Activated CD8-positive, alpha-beta memory T cell treated with anti-CD3 and anti-CD28 coated beads, Interleukin-2, amount 10 ng/mL, durations not matched to agents 7 days and 5 days (primary cell): ENCODE results near the gene ARL4D. TPM values are rescaled to one million over a fixed set of nuclear protein-coding genes. Genes with fewer than 3 reads are reported as not detected.
"Not testable (repeated sequence)": the region's sequence is repeated elsewhere in the genome, so short reads cannot be mapped to it uniquely, and the experiment has no call there.

Source experiments
- ATAC-seq: fragments of 150-1000 bp; cut with Tn5 transposase; one replicate; pipeline ENCODE4 v1.10.0; 2021; ENCODE audit warnings: moderate library complexity
- CTCF ChIA-PET: fragments of 350-600 bp; sonication (Branson Sonifier 250); formaldehyde crosslinking; loops from one replicate; lab custom pipeline; 2021; ENCODE audit warnings: antibody characterized with exemption; lab: Charles Lee
- DNase-seq: peaks from one replicate; pipeline ENCODE4 v3.0.0-alpha.2; 2020
- H3K27ac Mint-ChIP-seq: one replicate; pipeline ENCODE4 v1.8.0; 2021; ENCODE audit warnings: mild to moderate bottlenecking, mixed read lengths
- H3K27me3 Mint-ChIP-seq: one replicate; pipeline ENCODE4 v1.8.0; 2021; ENCODE audit warnings: mixed read lengths
- H3K36me3 Mint-ChIP-seq: one replicate; pipeline ENCODE4 v1.8.0; 2021; ENCODE audit warnings: mild to moderate bottlenecking, mixed read lengths
- H3K4me1 Mint-ChIP-seq: one replicate; pipeline ENCODE4 v1.8.0; 2021; ENCODE audit warnings: mixed read lengths
- H3K4me3 Mint-ChIP-seq: one replicate; pipeline ENCODE4 v1.8.0; 2021; ENCODE audit warnings: mild to moderate bottlenecking, moderate library complexity, mixed read lengths
- H3K9me3 Mint-ChIP-seq: one replicate; pipeline ENCODE4 v1.8.0; 2022; ENCODE audit warnings: low read depth, mixed read lengths
- total RNA-seq, 2 experiments: library from RNA; stranded (reverse); gene quantifications; one replicate each; pipeline ENCODE4 v1.2.3, GENCODE V29; 2021

The ARL4D gene
- total RNA-seq, 2 experiments from 2014 or later = 2.5 to 3.2 TPM

DNA sequence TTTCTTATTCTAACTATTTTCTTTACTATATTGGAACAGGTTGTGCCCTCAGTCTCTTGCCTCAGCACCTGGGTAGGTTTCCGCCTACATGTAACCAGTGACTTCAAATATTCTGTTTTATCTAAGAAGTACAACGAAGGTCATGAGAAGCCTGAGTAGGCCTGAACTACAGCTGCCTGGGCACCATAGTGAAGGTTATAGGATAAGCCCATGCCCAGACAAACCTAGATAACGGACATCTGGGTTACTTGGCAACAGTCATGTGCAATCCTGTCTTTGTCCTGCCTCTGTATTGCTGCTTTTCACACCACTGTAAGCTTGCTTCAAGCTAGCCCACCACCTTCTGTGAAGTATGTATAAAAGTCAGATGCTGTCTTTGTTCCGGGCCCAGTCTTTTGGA is 25.4 kb upstream of the ARL4D start:
- Mint-ChIP-seq H3K4me3 (no peak overlapping the region), H3K27ac (no peak overlapping the region), H3K36me3 (peaks cover 1% of the 10 kb centered on the region), H3K27me3 (no peaks in the 10 kb centered on the region), H3K4me1 (peaks cover 27% of the 10 kb centered on the region), H3K9me3 (no peaks in the 10 kb centered on the region)
- CTCF ChIA-PET = interaction anchor here (1.0 to 1.5 kb wide), 3 partner anchors 15 to 111 kb away, joined by 3 to 4 read pairs (median 4); partner anchors contain the start of gene DHX8
- ATAC-seq = no peak
- DNase-seq = no peak

- Mint-ChIP-seq H3K4me1 (peaks cover 17% of the 10 kb centered on the region), H3K4me3 (peak overlapping the region; percentile 35), H3K36me3 (peaks cover 10% of the 10 kb centered on the region), H3K27ac (peak overlapping the region; percentile 33)
- DNase-seq, H3K9me3 Mint-ChIP-seq, H3K27me3 Mint-ChIP-seq, ATAC-seq: not testable (repeated sequence)
- CTCF ChIA-PET = interaction anchor here (1.0 to 1.4 kb wide), 2 partner anchors 18 to 108 kb away, joined by 3 to 6 read pairs; partner anchors contain the start of gene DHX8
Measured at GRCh38 chr17:43375915-43376314, 22.9 kb upstream of the ARL4D start.

DNA sequence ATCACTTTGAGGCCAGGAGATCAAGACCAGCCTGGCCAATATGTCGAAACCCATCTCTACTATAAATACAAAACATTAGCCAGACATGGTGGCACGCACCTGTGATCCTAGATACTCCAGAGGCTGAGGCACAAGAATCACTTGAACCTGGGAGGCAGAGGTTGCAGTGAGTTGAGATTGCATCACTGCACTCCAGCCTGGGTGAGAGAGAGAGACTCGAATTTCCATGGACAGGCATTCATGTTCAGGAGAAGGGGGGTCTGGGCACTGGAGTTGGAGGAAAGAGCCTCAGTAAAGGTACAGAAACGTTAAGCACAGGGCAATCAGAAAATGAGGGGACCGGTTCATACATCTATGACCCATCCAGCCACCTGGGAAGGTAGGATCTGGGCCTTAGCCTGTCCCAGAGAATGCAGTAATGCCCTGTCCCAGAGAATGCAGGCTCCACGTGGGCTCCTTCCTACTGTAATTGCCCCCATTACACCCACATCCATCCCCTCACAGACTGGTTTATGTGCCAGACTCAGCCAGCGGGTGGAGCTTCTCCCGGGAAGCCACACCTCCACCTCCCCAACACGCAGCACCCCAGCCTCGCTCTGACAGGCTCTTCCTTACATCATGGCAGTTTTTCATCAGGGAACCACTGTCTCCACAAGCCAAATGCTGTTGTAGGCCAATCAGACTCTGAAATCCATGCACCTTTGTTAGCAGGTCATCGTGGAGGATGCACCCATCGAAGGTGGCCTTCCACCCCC is 21.6 kb upstream of the ARL4D start:
- Mint-ChIP-seq H3K4me3 (no peak overlapping the region), H3K36me3 (peaks cover 11% of the 10 kb centered on the region), H3K4me1 (peaks cover 12% of the 10 kb centered on the region), H3K27ac (no peak overlapping the region), H3K9me3 (peaks cover 10% of the 10 kb centered on the region), H3K27me3 (no peaks in the 10 kb centered on the region)
- ATAC-seq (no peak), DNase-seq (no peak)
- CTCF ChIA-PET = interaction anchor here (0.7 to 1.4 kb wide), 3 partner anchors 17 to 369 kb away, joined by 3 to 6 read pairs (median 3); partner anchors contain the start of gene DHX8

GRCh38 chr17:43378766-43379165 is 20.0 kb upstream of the ARL4D start:
- Mint-ChIP-seq H3K36me3 (peaks cover 11% of the 10 kb centered on the region), H3K4me1 (peaks cover 11% of the 10 kb centered on the region), H3K27me3 (no peaks in the 10 kb centered on the region), H3K27ac (no peak overlapping the region), H3K9me3 (peaks cover 10% of the 10 kb centered on the region), H3K4me3 (no peak overlapping the region)
- ATAC-seq (no peak), DNase-seq (no peak)
- CTCF ChIA-PET = interaction anchor here (0.8 kb wide), 2 partner anchors 13 to 105 kb away, joined by 3 read pairs; partner anchors contain the start of gene DHX8

DNA sequence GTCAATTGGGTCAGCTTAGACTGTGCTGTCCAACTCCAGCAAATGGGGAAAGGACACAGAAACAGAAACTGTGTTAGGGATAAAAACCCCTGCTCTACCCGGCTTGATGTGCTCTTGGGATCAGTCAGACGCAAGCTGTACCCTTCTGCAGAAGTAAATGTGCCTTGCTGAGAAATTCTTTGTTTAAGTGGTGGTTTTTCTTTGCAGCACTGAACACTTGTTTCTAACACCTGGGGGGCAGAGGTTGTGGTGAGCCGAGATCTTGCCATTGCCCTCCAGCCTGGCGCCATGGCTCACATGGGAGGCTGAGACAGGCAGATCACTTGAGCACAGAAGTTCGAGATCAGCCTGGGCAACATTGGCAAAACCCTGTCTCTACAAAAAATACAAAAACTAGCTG is 18.5 kb upstream of the ARL4D start:
- no peaks in the 10 kb centered on the region for H3K27me3 Mint-ChIP-seq
- H3K9me3 Mint-ChIP-seq = peaks cover 10% of the 10 kb centered on the region
- H3K4me3 Mint-ChIP-seq = no peak overlapping the region
- no peak overlapping the region for H3K27ac Mint-ChIP-seq
- DNase-seq = no peak
- CTCF ChIA-PET = interaction anchor here (0.6 to 1.8 kb wide), 2 partner anchors 14 to 742 kb away, joined by 4 to 5 read pairs; no protein-coding TSS in a partner anchor
- H3K36me3 Mint-ChIP-seq = peaks cover 9% of the 10 kb centered on the region
- H3K4me1 Mint-ChIP-seq = peaks cover 8% of the 10 kb centered on the region
- ATAC-seq = no peak

- H3K27ac Mint-ChIP-seq = no peak overlapping the region
- H3K4me1 Mint-ChIP-seq = no peaks in the 10 kb centered on the region
- H3K27me3 Mint-ChIP-seq = no peaks in the 10 kb centered on the region
- H3K36me3 Mint-ChIP-seq = peaks cover 9% of the 10 kb centered on the region
- H3K4me3 Mint-ChIP-seq = no peak overlapping the region
- ATAC-seq (no peak), DNase-seq (no peak)
- H3K9me3 Mint-ChIP-seq = peaks cover 10% of the 10 kb centered on the region
- CTCF ChIA-PET = no interaction called here
Measured at GRCh38 chr17:43381204-43381603, 17.6 kb upstream of the ARL4D start.

- H3K4me3 Mint-ChIP-seq = no peak overlapping the region
- no peak overlapping the region for H3K27ac Mint-ChIP-seq
- CTCF ChIA-PET = no interaction called here
- peaks cover 10% of the 10 kb centered on the region for H3K9me3 Mint-ChIP-seq
- DNase-seq (no peak), ATAC-seq (no peak)
- H3K36me3 Mint-ChIP-seq = peaks cover 9% of the 10 kb centered on the region
- no peaks in the 10 kb centered on the region for H3K27me3 Mint-ChIP-seq
- no peaks in the 10 kb centered on the region for H3K4me1 Mint-ChIP-seq
Measured at GRCh38 chr17:43381621-43382020, 17.2 kb upstream of the ARL4D start.

DNA sequence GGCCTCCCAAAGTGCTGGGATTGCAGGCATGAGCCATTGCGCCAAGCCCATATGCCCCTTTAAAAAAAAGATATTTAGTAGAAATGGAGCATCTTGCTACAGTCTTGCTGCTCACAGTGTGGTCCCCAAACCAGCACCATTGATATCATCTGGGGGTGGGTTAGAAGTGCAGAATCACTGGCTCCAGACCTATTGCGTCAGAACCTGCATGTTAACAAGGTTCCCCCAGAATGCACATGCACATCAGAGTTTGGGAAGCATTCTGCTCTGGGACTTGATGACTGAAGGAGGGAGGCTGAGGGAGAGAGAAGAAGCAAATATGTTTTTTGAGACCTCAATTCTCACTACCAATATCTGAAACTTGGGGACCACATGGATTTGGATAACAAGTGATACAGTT is 16.0 kb upstream of the ARL4D start:
- no peak overlapping the region for H3K27ac Mint-ChIP-seq
- peaks cover 10% of the 10 kb centered on the region for H3K9me3 Mint-ChIP-seq
- no peaks in the 10 kb centered on the region for H3K27me3 Mint-ChIP-seq
- peaks cover 8% of the 10 kb centered on the region for H3K4me1 Mint-ChIP-seq
- DNase-seq = no peak
- peaks cover 9% of the 10 kb centered on the region for H3K36me3 Mint-ChIP-seq
- CTCF ChIA-PET = no interaction called here
- no peak for ATAC-seq
- no peak overlapping the region for H3K4me3 Mint-ChIP-seq

GRCh38 chr17:43383372-43383771 is 15.4 kb upstream of the ARL4D start:
- H3K4me1 Mint-ChIP-seq = peaks cover 8% of the 10 kb centered on the region
- H3K9me3 Mint-ChIP-seq = peaks cover 10% of the 10 kb centered on the region
- ATAC-seq = no peak
- DNase-seq = no peak
- CTCF ChIA-PET = interaction anchor here (1.6 kb wide), 1 partner anchor 10 kb away, joined by 4 read pairs; no protein-coding TSS in a partner anchor
- no peak overlapping the region for H3K27ac Mint-ChIP-seq
- no peaks in the 10 kb centered on the region for H3K27me3 Mint-ChIP-seq
- no peak overlapping the region for H3K4me3 Mint-ChIP-seq
- peaks cover 9% of the 10 kb centered on the region for H3K36me3 Mint-ChIP-seq

DNA sequence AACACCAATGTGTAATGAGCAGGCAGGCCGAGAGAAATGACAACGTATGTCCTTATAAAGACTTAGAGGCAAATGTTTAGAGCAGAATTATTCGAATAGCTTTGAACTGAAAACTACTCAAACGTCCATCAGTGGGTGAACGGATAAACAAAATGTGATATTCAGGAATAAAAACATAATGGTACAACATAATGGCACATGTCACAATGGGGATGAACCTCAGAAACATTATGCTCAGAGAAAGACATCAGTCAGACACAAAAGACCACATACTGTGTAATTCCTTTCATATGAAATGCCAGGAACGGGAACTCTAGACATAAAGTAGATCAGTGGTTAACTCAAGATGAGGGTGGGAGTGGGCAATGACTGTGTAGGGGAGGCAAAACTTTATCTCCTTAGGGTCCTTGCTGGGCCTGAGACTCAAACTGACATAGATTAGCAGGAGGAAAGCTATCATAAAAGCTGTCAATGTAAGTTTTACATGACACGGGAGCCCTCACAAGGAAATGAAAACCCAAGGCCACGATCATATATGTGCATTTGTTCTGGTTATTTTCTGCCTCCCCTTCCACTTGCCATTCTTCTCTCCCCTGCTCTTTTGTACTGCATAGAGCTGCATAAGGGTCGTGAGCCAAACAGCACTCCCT is 14.8 kb upstream of the ARL4D start:
- H3K9me3 Mint-ChIP-seq = peaks cover 10% of the 10 kb centered on the region
- peaks cover 7% of the 10 kb centered on the region for H3K36me3 Mint-ChIP-seq
- no peaks in the 10 kb centered on the region for H3K27me3 Mint-ChIP-seq
- DNase-seq (no peak), ATAC-seq (no peak)
- CTCF ChIA-PET = interaction anchor here (1.6 to 5.0 kb wide), 2 partner anchors 10 to 100 kb away, joined by 4 to 63 read pairs; partner anchors contain the start of gene DHX8
- no peak overlapping the region for H3K27ac Mint-ChIP-seq
- H3K4me3 Mint-ChIP-seq = no peak overlapping the region
- H3K4me1 Mint-ChIP-seq = peaks cover 9% of the 10 kb centered on the region

GRCh38 chr17:43384476-43384862 is 14.3 kb upstream of the ARL4D start:
- Mint-ChIP-seq H3K9me3 (peaks cover 10% of the 10 kb centered on the region), H3K27me3 (no peaks in the 10 kb centered on the region), H3K27ac (no peak overlapping the region), H3K4me1 (peaks cover 12% of the 10 kb centered on the region), H3K36me3 (peaks cover 7% of the 10 kb centered on the region), H3K4me3 (no peak overlapping the region)
- no peak for ATAC-seq
- no peak for DNase-seq
- CTCF ChIA-PET = interaction anchor here (1.6 to 5.0 kb wide), 2 partner anchors 9 to 100 kb away, joined by 4 to 63 read pairs; partner anchors contain the start of gene DHX8

GRCh38 chr17:43385046-43385831 is 13.6 kb upstream of the ARL4D start:
- DNase-seq (no peak), ATAC-seq (no peak)
- CTCF ChIA-PET = interaction anchor here (1.3 to 5.0 kb wide), 2 partner anchors 9 to 99 kb away, joined by 4 to 63 read pairs; partner anchors contain the start of gene DHX8
- Mint-ChIP-seq H3K27ac (no peak overlapping the region), H3K4me3 (no peak overlapping the region), H3K36me3 (peaks cover 2% of the 10 kb centered on the region), H3K27me3 (no peaks in the 10 kb centered on the region), H3K4me1 (peaks cover 18% of the 10 kb centered on the region), H3K9me3 (peaks cover 3% of the 10 kb centered on the region)
